ENCODE measurements around the gene CTDSPL.

Gene CTDSPL

GRCh38 chr3:37937156-37937555 lies 75.5 kb downstream of the CTDSPL start:
- DNase-seq: no peak
- intact Hi-C loops (cut with DNase I): no loop called here

GRCh38 chr3:37938011-37938410 lies 76.3 kb downstream of the CTDSPL start:
- intact Hi-C loops (cut with DNase I): no loop called here
- no peak for DNase-seq

- no peak for DNase-seq
- intact Hi-C loops (cut with DNase I): no loop called here
Measured at GRCh38 chr3:37940242-37940908, 78.7 kb downstream of the CTDSPL start.

GRCh38 chr3:37941608-37942508 lies 80.2 kb downstream of the CTDSPL start:
- intact Hi-C loops (cut with DNase I): no loop called here
- no peak for DNase-seq

GRCh38 chr3:37942646-37943045 lies 81.0 kb downstream of the CTDSPL start:
- intact Hi-C loops (cut with DNase I): no loop called here
- DNase-seq: no peak

GRCh38 chr3:37943126-37943525 lies 81.4 kb downstream of the CTDSPL start:
- intact Hi-C loops (cut with DNase I): no loop called here
- no peak for DNase-seq

- no peak for DNase-seq
- intact Hi-C loops (cut with DNase I): no loop called here
Measured at GRCh38 chr3:37943631-37944314, 82.1 kb downstream of the CTDSPL start.

GRCh38 chr3:37944391-37944842 lies 82.7 kb downstream of the CTDSPL start:
- DNase-seq: no peak
- intact Hi-C loops (cut with DNase I): no loop called here

GRCh38 chr3:37945156-37945806 lies 83.6 kb downstream of the CTDSPL start:
- intact Hi-C loops (cut with DNase I): no loop called here
- peak in 1 of 10 donors; percentile 59 for DNase-seq

GRCh38 chr3:37945807-37946530 lies 84.3 kb downstream of the CTDSPL start:
- intact Hi-C loops (cut with DNase I): no loop called here
- peak in 1 of 10 donors; percentile 40 for DNase-seq

GRCh38 chr3:37946531-37946889 lies 84.8 kb downstream of the CTDSPL start:
- intact Hi-C loops (cut with DNase I): no loop called here
- peak in 1 of 10 donors; percentile 28 for DNase-seq

GRCh38 chr3:37949866-37950265 lies 88.2 kb downstream of the CTDSPL start:
- DNase-seq: peak in 1 of 10 donors; percentile 62
- intact Hi-C loops (cut with DNase I): no loop called here

- DNase-seq: no peak
- intact Hi-C loops (cut with DNase I): no loop called here
Measured at GRCh38 chr3:37952564-37952963, 90.9 kb downstream of the CTDSPL start.

GRCh38 chr3:37953226-37953625 lies 91.5 kb downstream of the CTDSPL start:
- intact Hi-C loops (cut with DNase I): no loop called here
- no peak for DNase-seq

- DNase-seq: no peak
Measured at GRCh38 chr3:37953707-37954394, 92.2 kb downstream of the CTDSPL start.

GRCh38 chr3:37954881-37955280 lies 93.2 kb downstream of the CTDSPL start:
- DNase-seq: no peak
- intact Hi-C loops (cut with DNase I): no loop called here

More at GRCh38 chr3:37953707-37954394, 92.2 kb downstream of the CTDSPL start:
- intact Hi-C loops (cut with DNase I): no loop called here

- intact Hi-C loops (cut with DNase I): no loop called here
Measured at GRCh38 chr3:37955918-37956707, 94.4 kb downstream of the CTDSPL start.

GRCh38 chr3:37956723-37957538 lies 95.3 kb downstream of the CTDSPL start:
- DNase-seq: no peak
- intact Hi-C loops (cut with DNase I): no loop called here

More at GRCh38 chr3:37955918-37956707, 94.4 kb downstream of the CTDSPL start:
- DNase-seq: no peak

Measured in posterior cingulate gyrus (tissue), 11 donors.